ENCODE results near the gene LRRC41. TPM values are rescaled to one million over a fixed set of nuclear protein-coding genes. Genes with fewer than 3 reads are reported as not detected.
A peak's percentile ranks its signal among the peaks of the same experiment; 100 is the strongest.
"Not testable (repeated sequence)": the region's sequence is repeated elsewhere in the genome, so short reads cannot be mapped to it uniquely, and the experiment has no call there.

Gene LRRC41
- total RNA-seq, 2 donors from 2014 or later: 74.2 to 88.9 TPM

- H3K27me3 Mint-ChIP-seq (ENCODE audit: insufficient read depth): no peaks in the 10 kb centered on the region
Measured at GRCh38 chr1:46341222-46342083, 38.0 kb upstream of the LRRC41 start.

GRCh38 chr1:46340404-46341221 is 37.2 kb upstream of the LRRC41 start, which contains the start of gene NSUN4:
Gene NSUN4, plus strand, starts transcription at chr1:46340807. Its CDS starts 20 bp downstream, at chr1:46340827.
- TF ChIP-seq CTCF (conservative IDR thresholded peaks at IDR 0.05): peak; percentile 73
- Histone ChIP-seq H3K9ac (ENCODE audit: extremely low read depth, low read length, poor library complexity, severe bottlenecking) (peak within 1 kb of the TSS; percentile 69), H3K27ac (ENCODE audit: low read depth, low read length) (peak within 1 kb of the TSS; percentile 86), H3K36me3 (ENCODE audit: control insufficient read depth, insufficient read depth, low read length) (peaks cover 17% of the 10 kb centered on the region), H3K9me3 (ENCODE audit: control insufficient read depth, low read length) (no peaks in the 10 kb centered on the region), H3K27me3 (ENCODE audit: control insufficient read depth, insufficient read depth, low read length, poor library complexity, severe bottlenecking) (no peaks in the 10 kb centered on the region), H3K4me1 (ENCODE audit: control insufficient read depth, insufficient read depth, low read length) (no peaks in the 10 kb centered on the region), H3K4me3 (ENCODE audit: low read length) (peak within 1 kb of the TSS; percentile 84)
- Mint-ChIP-seq H3K27me3 (ENCODE audit: insufficient read depth) (no peaks in the 10 kb centered on the region), H3K4me3 (peak within 1 kb of the TSS; percentile 83), H3K36me3 (ENCODE audit: low read depth) (peaks cover 30% of the 10 kb centered on the region), H3K4me1 (peaks cover 17% of the 10 kb centered on the region), H3K27ac (peak within 1 kb of the TSS; percentile 97), H3K9me3 (no peaks in the 10 kb centered on the region)
- peak; percentile 93 for DNase-seq
- WGBS, 2 experiments (ENCODE audit: insufficient coverage in 1 of 2, insufficient read length in 1 of 2): 0% methylated on average over 38 to 53 of the region's 53 CpGs

More at GRCh38 chr1:46341222-46342083, 38.0 kb upstream of the LRRC41 start:
- H3K27ac Mint-ChIP-seq: peak overlapping the region; percentile 97
- peak; percentile 60 for DNase-seq
- peaks cover 17% of the 10 kb centered on the region for H3K4me1 Mint-ChIP-seq
- no peaks in the 10 kb centered on the region for H3K9me3 ChIP-seq (ENCODE audit: control insufficient read depth, low read length)
- peak overlapping the region; percentile 83 for H3K4me3 Mint-ChIP-seq
- peaks cover 35% of the 10 kb centered on the region for H3K36me3 Mint-ChIP-seq (ENCODE audit: low read depth)
- H3K27me3 ChIP-seq (ENCODE audit: control insufficient read depth, insufficient read depth, low read length, poor library complexity, severe bottlenecking): no peaks in the 10 kb centered on the region
- no peaks in the 10 kb centered on the region for H3K4me1 ChIP-seq (ENCODE audit: control insufficient read depth, insufficient read depth, low read length)
- WGBS, 2 experiments (ENCODE audit: insufficient coverage in 1 of 2, insufficient read length in 1 of 2): 66 to 69% methylated on average over 29 to 31 of the region's 31 CpGs
- H3K9me3 Mint-ChIP-seq: no peaks in the 10 kb centered on the region
- peak overlapping the region; percentile 69 for H3K9ac ChIP-seq (ENCODE audit: extremely low read depth, low read length, poor library complexity, severe bottlenecking)
- peak overlapping the region; percentile 84 for H3K4me3 ChIP-seq (ENCODE audit: low read length)
- H3K27ac ChIP-seq (ENCODE audit: low read depth, low read length): peak overlapping the region; percentile 86
- peaks cover 20% of the 10 kb centered on the region for H3K36me3 ChIP-seq (ENCODE audit: control insufficient read depth, insufficient read depth, low read length)
- TF ChIP-seq CTCF (conservative IDR thresholded peaks at IDR 0.05): no peak

GRCh38 chr1:46337409-46337808 is 34.0 kb upstream of the LRRC41 start:
- 100% methylated on average over 7 of the region's 14 CpGs; no CpG with 5 or more reads in 1 of the 2 experiments for WGBS, 2 experiments (ENCODE audit: insufficient coverage in 1 of 2, insufficient read length in 1 of 2)

More at GRCh38 chr1:46337409-46337808, 34.0 kb upstream of the LRRC41 start:
- H3K9ac ChIP-seq (ENCODE audit: extremely low read depth, low read length, poor library complexity, severe bottlenecking); H3K9me3 ChIP-seq (ENCODE audit: control insufficient read depth, low read length); H3K4me3 ChIP-seq (ENCODE audit: low read length); H3K4me1 ChIP-seq (ENCODE audit: control insufficient read depth, insufficient read depth, low read length); H3K27me3 Mint-ChIP-seq (ENCODE audit: insufficient read depth); H3K27ac ChIP-seq (ENCODE audit: low read depth, low read length); H3K27me3 ChIP-seq (ENCODE audit: control insufficient read depth, insufficient read depth, low read length, poor library complexity, severe bottlenecking); DNase-seq; H3K36me3 ChIP-seq (ENCODE audit: control insufficient read depth, insufficient read depth, low read length); H3K27ac Mint-ChIP-seq; H3K9me3 Mint-ChIP-seq; H3K36me3 Mint-ChIP-seq (ENCODE audit: low read depth); H3K4me3 Mint-ChIP-seq: not testable (repeated sequence)
- peaks cover 17% of the 10 kb centered on the region for H3K4me1 Mint-ChIP-seq

All from endodermal cell (in vitro differentiated cells).